ENCODE data around the gene CACNA1A.
"Not testable (repeated sequence)": the region's sequence is repeated elsewhere in the genome, so short reads cannot be mapped to it uniquely, and the experiment has no call there.

Gene CACNA1A

DNA sequence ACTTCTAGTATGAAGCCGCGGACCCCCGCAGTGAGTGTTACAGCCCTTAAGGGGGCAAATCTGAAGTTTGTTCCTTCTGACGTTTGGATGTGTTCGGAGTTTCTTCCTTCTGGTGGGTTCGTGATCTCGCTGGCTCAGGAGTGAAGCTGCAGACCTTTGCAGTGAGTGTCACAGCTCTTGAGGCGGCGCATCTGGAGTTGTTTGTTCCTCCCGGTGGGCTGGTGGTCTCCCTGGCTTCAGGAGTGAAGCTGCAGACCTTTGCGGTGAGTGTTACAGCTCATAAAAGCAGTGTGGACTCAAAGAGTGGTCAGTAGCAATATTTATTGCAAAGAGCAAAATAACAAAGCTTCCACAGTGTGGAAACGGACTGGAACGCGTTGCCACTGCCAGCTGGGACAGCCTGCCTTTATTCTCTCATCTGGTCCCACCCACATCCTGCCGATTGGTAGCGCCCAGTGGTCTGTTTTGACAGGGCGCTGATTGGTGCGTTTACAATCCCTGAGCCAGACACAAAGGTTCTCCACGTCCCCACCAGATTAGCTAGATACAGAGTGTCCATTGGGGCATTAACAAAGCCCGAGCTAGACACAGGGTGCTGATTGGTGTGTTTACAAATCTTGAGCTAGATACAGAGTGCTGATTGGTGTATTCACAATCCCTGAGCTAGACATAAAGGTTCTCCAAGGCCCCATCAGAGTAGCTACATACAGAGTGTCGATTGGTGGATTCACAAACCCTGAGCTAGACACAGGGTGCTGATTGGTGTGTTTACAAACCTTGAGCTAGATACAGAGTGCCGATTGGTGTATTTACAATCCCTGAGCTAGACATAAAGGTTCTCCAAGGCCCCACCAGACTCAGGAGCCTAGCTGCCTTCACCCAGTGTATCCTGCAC, 320.3 kb downstream of the CACNA1A start:
- DNase-seq, result not testable (repeated sequence)

DNA sequence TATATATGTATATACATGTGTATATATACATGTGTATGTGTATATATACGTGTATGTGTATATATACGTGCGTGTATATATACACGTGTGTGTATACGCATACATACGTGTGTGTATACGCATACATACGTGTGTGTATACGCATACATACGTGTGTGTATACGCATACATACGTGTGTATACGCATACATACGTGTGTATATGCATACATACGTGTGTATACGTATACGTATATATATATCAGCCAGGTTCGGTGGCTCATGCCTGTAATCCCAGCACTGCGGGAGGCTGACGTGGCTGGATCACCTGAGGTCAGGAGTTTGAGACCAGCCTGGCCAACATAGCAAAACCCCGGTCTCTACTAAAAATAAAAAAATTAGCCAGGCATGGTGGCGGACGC, 321.4 kb downstream of the CACNA1A start:
- DNase-seq, result not testable (repeated sequence)

DNA sequence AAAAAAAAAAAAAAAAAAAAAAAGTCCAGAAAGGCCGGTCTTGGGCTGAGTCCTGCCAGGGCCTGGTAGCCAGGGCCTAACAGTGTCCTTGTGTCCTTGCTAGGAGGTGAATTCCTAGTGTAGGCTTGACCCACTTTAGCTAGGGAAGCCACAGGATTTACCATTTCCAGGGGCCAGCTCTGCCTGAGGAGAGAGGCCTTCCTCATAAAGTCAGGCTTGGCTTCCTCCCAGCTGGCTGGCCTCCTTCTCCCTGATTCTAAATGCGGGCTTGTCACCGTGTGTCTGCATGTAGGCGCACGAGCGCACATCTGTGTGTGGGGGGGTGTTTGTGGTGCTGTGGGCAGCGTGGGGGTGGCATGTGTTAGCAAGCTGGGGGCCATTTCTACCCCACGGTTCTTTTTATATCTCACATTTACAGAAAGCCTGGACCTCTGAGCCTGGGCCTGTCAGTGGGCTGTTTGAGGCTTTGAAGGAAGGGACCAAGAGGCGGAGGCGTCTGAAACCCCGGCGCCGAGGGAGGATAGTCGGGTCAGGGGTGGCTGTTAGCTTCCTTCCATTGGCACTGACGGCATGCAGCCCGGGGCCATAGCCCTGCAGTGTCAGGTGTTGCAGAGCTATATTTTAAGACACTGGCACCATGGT, 324.4 kb downstream of the CACNA1A start:
- DNase-seq, result no peak

DNA sequence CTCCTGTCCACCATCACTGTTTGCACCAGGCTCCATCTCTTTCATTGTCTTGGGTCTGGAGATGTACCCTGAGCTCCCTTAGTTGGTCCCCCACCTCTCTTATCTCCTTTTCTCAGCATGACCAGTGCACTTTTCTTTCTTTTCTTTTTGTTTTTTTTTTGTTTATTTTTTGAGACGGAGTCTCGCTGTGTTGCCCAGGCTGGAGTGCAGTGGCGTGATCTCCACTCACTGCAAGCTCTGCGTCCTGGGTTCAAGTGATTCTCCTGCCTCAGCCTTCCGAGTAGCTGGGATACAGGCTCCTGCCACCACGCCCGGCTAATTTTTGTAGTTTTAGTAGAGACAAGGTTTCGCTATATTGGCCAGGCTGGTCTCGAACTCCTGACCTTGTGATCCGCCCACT, 328.0 kb downstream of the CACNA1A start:
- DNase-seq, result not testable (repeated sequence)

DNA sequence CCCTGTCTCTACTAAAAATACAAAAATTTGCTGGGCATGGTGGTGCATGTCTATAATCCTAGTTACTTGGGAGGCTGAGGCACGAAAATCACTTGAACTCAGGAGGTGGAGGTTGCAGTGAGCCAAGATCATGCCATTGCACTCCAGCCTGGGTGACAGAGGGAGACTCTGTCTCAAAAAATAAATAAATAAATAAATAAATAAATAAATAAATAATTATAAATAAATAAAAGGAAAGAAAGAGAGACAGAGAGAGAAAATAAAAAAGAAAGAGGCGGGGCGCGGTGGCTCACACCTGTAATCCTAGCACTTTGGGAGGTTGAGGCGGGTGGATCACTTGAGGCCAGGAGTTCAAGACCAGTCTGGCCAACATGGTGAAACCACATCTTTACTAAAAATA, 328.7 kb downstream of the CACNA1A start:
- DNase-seq, result not testable (repeated sequence)

DNA sequence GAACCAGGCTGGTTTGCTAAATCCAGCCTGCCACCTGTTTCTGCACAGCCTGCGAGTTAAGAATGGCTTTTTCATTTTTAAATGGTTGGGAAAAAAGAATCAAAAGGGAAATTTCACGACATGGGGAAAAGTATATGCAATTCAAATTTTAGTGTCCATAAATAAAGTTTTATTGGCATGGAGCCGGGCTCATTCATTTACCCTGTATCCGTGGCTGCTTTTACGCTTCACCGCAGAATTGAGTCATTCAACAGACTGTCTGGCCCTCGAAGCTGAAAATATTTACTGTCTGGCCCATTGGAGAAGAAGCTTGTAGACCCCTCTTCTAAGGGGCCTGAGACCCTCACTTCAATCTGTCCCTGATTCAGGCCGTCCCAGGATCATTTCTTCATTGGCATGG, 329.9 kb downstream of the CACNA1A start:
- no peak for DNase-seq

DNA sequence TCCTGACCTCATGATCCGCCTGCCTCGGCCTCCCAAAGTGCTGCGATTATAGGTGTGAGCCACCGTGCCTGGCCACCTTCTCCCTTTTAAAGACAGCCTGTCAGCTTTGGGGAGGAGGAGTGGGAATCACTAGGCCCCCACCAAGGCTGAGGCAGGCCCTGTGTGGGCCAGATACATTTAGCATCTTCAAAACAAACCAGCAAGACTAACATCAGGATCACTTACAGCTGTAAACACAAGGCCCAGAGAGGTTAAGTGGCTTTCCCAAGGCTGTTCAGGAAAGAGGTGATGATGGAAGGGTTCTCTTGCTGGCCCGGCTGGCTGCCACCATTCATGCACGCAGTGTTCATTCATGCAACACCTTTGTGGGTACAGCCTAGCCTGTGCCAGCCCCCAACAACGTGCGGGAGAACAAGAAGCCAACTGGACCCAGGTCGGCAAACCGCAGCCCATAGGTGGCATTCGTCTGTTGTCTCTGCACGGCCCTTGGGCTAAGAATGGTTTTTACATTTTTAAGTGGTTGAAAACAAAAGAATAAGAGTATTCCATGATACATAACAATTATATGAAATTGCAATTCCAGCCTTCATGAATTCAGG, 333.0 kb downstream of the CACNA1A start:
- no peak for DNase-seq

DNA sequence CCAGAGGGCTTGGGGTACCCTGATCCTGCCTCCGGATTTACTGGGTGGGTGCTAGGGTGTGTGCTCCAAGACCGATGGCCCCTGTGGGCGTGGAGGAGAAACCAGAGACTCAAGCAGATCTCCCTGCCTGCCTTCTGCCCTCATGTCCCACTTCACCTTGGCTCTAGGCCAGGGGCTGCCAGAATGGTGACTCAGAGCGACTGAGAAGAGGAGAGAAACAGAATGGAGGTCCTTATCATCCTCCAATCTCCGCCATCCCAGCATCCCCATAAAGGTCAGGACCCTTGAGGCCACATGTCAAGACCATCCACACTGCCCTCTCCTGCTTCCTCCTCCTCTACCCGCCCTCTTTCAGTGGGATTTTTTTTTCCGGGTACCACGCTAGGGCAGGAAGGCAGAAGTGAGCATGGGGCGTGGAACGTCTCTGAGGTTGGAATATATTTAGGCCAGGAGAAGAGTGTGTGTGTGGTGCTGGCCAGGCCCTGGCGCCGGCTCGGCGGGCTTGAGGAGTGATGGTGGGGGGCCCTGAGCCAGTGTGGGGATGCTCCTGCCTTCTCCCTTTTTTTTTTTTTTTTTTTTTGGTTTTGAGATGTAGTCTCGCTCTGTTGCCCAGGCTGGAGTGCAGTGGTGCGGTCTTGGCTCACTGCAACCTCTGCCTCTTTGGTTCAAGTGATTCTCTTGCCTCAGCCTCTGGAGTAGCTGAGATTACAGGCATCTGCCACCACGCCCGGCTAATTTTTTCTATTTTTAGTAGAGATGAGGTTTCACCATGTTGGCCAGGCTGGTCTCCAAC, 333.7 kb downstream of the CACNA1A start:
- peak; percentile 79 for DNase-seq

DNA sequence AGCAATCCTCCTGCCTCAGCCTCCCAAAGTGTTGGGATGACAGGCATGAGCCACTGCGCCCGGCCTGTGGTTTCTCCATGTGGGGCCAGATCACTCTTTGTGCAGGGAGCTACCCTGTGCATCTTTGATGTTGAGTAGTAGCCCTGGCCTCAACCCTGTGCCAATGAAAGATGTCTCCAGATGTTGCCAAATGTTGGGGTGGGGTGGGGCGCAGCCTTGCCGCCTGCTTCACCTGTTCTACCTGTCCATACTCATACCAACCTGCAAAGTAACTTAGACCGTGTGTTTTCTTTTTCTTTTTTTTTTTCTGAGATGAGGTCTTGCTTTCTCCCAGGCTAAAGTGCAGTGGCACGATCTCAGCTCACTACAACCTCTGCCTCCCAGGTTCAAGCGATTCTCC, 335.1 kb downstream of the CACNA1A start:
- no peak for DNase-seq

DNA sequence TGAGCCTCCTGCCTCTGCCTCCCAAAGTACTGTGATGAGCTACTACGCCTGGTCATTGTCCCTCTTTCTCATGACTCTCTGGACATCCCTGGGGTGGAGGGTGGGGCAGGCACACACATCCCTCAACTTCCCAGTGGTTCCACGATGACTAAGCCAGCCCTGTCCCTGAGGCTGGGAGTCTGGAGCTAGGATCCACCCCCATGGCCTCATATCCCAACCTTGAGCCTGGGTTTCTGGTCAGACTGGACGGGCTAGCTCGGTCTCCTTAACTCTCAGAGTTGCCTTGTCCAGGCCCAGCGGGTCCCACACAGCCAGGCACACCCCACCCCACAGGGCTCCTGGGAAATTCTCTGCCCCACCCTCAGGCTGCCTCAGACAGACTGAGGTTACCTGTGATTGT, 336.5 kb downstream of the CACNA1A start:
- DNase-seq, result no peak

DNA sequence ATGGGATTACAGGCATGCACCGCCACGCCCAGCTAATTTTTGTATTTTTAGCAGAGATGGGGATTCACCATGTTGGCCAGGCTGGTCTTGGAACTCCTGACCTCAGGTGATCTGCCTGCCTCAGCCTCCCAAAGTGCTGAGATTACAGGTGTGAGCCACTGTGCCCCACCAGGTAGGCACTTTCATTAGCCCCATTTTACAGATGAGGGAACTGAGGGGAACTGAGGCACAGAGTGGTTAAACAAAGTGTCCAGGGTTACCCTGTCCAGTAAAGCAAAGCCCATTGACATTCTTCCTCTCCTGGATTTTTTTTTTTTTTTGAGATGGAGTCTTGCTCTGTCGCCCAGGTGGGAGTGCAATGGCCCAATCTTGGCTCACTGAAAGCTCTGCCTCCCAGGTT, 340.1 kb downstream of the CACNA1A start:
- not testable (repeated sequence) for DNase-seq

DNA sequence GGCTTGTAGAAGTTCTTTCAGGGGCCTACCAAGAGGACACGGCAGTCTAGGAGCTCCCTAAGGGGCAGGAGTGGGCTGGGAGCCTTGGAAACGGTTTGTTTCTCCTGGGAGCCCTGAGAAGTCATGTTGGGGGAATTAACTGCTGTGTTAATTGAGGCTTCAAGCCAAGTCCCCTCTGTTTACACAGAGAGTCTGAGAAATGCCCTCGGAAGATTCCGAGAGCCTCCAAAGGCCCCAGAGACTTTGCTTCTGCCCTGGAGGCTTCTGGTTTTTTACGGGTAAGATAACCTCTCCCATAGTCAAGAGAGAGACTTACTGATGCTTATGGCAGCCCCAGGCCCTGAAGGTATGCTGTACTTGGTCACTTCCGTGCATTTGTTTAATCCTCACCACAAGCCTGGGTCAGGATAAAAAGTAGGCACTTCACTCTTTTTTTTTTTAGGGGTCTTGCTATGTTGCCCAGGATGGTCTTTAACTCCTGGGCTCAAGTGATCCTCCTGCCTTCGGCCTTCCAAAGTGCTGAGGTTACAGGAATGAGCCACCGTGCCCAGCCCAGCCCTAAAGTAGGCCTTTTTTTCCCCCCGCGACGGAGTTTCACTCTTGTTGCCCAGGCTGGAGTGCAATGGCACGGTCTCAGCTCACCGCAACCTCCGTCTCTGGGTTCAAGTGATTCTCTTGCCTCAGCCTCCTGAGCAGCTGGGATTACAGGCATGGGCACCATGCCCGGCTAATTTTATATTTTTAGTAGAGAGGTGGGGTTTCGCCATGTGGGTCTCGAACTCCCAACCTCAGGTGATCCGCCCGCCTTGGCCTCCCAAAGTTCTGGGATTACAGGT, 340.9 kb downstream of the CACNA1A start:
- no peak for DNase-seq

DNA sequence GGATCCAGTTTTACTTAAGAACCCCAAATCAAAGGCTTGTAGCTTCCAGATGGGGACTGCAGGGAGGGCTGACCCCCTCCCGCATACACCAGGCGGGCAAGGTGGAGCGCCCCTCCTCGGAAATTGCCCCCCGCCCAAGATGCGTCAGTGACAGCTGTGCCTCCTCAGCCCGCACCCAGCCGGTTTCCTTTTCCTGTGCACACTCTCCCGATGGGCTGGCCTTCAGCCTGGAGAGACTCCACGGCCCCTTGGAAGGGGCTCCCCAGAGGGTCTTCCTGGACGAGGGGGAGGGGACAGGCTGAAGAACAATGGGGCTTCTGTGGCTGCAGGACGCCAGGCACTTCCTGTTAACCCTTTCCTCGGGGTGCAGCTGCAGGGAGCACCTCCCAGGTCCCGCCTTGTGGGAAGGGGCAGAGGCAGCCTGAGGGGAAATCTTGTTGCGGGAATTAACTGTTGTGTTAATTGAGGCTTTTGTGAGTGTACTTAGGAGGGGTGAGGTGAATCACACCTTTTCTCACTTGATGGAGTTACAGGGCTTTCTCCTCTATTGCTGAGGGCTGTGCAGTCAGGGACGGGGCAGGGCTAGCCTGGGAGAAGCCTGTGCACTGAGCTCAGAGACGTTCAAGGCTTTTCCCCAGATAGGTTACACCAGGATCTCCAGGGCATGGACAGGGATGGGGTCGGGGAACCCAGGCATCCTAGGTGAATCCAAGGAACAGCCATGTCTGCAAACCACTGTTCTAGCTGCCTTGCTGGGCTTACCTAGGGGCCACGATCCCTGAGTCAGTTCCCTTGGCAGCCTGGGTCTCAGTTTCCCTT, 341.7 kb downstream of the CACNA1A start:
- DNase-seq, result peak; percentile 44

DNA sequence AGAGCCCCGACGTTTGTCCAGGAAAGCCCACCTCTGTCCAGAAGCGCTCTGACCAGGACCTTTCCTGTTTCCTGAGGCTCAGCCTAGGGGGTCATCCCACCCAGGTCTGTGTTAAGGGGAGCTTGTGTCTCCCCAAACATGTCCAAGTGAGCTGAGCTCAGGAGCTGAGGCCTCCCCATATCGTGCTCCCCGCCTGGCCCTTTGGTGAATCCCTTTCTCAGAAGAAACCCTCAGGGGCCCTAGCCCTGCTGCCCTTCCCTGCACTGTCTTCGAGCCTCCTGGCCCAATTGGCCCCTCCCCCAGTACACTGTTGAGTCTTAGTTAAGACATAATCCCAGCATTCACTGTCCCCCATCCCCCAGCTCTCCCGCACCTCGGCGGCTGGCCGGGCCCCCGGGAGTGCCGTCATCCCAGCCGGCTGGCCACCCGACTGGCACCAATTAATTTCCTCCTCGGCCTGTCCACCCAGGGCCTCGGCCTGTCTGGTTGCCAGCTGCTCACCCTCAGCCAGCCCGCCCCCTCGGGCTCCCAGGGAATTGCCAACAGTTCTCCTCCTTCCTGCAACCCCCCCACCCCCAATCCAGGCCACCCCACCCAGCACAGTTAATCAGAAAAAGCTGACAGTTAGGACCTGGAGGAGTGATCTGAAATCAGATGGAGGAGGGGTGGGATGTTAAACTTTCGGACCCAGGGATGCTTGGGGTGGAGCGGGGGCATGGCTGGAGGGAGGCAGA, 342.5 kb downstream of the CACNA1A start:
- peak; percentile 23 for DNase-seq

DNA sequence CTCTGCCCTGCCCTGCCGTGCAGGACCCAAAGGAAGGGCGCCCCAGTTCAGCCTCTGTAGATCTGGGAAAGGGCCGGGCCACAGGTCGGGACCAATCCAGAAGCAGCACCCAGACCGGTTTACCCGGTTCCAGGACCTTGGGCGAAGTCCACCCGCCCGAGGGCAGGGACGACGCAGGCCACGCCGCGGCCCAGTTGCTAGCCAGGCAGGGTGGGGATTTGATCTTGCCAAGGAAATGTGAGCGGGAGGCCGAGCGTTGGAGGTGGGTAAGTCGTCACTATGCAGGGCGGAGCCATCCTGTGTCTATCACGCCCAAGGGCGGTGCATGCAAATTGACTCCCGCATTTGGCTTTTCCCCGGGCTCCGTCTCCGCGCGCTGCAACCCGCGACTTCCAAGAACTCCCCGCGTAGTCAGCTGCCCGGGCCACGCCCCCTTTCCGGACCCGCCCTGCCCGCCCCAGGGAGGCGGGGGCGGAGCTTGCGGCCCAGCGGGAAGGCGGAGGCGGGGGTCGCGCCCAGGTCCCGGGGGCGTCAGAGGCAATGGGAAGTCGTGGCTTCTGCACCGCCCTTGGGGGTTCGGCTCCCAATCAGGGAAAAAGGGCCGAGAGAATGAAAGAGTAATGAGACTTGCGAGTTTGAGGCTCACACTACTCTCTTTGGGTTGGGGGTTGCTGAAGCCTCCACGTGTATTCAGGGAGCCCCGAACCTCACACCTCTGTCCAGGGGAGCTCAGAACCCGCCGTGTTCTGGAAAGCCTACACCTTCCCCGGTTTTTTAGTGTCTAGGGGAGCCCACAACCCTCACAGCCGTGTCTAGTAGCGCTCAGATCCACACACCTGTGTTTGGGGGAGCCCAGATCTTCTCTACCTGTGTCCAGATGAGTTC, 343.3 kb downstream of the CACNA1A start:
- DNase-seq, result peak; percentile 76

DNA sequence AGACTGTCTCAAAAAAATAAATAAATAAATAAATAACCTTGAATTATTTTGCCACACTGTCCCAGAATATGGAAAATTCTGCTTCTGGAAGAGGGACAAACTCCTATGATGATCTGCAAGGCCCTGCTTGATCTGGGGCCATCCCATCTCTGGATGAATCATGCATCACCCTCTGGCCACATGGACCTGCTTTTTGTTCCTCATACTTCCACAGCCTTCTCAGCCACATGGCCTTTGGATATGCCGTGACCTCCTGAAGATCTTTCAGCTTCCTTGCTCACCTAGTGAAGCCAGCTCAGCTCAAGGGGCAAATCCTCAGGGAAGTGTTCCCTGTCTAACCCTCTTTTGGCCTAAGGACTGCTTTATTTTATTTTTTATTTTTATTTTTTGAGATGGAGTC, 345.7 kb downstream of the CACNA1A start:
- DNase-seq, result no peak

DNA sequence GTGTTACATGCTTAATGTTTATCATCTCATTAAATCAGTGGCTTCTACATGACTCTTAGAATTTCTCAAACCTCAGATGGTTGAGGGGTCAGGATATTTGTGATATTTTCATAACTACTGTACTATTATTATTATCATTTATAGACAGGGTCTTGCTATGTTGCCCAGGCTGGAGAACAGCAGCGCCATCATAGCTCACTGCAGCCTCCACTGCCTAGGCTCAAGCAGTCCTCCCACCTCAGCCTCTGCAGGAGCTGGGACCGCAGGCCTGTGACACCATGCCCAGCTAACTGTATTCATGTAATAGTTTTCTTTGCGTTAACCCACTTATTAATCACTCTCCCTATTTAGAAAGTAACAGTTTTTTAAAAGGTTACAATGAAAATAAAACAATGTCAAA, 346.6 kb downstream of the CACNA1A start:
- no peak for DNase-seq

All from activated CD4-positive, alpha-beta T cell treated with anti-CD3 and anti-CD28 coated beads, Interleukin-2, amount 50 U/mL, for 1 hour (primary cell).